GM19035 (cell line): ENCODE results near the gene COL13A1.

ENCODE experiments used
- ATAC-seq: cut with Tn5 transposase; IDR thresholded peaks from one replicate; pipeline ENCODE4 v1.9.1; 2021; ENCODE audit not compliant: unreplicated experiment

COL13A1 gene

DNA sequence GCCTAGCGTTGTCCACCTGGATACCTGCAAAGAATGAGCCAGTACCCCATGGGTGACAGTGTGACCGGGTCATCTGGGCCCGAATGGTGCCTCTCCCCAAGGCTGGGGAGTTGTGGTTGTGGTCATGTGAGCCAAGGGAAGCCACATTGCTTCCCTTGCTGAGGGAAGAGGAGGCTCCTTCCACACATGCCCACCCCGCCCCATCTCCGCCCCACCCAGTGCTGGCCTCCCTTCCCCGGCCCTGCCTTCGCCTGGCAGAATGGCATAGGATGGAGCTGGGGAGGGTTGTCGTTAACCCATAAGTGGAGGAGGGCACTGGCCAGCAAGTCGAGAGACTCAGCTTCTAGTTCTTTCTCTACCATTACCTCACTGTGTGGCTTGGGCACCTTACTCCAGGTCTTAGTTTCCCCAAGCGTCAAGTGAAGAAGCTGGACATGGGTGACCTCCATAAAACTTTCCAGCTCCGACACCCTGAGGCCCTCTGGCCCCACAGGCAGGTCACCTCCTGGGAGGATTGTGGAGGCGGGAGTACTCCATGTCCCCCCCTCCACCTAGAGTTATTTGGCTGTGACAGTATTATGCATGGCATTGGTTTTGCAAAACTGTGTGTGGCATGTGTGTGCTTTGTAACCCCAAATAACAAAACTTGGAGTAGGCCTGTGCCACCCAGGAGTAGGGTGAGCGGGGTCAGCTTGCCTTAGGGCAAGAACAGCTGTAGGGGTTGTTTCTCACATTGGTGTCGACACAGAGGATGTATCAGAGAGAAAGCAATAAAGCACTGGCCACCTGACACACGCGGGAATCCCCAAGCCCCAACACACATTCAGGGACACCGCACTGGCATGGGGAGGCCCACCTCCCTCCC is 160.4 kb downstream of the COL13A1 start:
- ATAC-seq = no peak

DNA sequence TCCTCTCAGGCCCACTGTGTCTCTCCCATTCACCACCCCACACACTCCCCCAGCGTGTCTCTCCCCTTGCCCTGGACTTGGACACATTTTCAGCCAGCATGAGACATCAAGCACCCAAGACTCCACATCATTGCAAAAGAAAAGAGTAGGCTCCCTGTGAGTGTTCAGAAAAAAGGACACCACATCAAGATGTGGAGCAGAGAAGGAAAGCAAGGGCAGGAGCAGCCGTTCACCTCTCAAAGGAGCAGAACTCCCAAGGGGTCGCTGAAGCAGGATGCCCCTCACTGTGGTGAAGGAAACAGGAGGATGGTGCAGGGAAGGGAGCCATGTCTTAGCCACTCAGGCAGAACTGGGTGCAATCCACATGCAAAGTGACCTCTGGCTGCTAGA is 161.0 kb downstream of the COL13A1 start:
- no peak for ATAC-seq

DNA sequence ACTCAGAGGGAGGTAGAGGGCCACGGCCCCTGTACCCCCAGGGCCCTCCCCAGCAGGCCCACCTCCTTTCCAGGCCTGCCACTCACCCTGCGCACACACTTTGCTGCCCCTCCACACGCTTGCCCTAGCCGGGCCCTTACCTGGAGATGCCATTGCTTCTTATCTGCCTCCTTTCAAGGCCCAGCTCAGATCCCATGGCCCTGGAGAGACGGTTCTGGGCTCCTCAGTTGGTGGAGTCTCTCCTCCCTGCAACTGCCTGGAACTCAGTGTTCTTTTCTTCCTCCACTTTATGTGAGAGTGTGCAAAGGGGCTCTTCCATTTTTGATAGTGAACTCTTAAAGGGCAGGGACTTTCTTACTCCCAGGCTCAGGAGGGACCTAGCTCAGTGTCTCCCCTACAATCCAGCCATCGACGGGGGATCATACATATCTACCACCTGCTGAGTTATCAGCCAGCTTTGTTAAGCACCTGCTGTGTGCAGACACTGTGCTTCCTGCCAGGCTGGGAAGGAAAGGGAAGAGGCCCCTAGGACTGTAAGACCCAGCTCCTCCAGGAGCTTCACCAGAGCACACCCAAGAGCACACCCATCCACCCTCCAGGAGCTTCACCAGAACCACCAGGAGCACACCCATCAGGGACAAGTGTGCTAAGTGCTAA is 161.6 kb downstream of the COL13A1 start:
- ATAC-seq = no peak

DNA sequence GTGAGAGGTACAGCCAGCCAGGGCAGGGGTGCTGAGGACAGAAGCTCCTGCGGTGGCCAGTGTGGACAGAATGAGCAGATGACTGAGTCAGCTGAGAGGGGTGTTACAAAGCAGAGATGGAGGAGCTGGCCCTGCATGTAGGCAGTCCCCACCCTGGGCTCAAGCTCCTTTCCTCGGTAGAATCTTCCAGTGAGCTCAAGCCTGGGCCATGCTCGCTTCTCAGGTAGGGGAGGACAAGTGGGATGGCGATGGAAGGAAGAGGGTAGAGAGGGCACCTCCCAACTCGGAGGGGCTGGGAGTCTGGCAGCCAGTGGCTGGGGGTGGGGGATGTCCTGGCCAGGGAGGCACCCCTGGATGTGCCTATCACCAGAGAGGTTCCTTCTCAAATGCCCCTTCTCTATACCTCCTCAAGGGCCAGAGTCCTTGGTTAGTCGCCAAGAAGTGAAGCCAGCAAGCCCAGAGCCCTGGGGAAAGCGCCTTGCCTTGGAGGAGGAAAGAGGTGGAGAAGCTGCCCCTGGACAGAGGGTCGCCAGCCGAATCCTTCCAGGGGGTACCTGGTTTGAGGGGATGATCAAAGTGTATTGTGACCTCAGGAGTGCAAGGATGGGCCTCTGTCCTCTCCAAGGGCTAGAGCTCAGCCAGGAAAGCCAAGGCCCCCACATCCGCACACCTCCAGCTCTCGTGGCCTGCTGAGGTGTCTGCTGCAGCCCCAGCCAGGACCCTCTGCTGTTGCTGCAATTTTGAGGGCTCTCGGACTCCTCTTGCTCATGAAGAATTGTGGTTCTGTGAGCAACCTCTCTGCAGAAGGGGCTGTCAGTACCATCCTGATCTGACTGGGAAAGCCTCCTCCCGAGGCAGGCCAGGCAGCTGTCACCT is 162.4 kb downstream of the COL13A1 start:
- ATAC-seq = no peak

DNA sequence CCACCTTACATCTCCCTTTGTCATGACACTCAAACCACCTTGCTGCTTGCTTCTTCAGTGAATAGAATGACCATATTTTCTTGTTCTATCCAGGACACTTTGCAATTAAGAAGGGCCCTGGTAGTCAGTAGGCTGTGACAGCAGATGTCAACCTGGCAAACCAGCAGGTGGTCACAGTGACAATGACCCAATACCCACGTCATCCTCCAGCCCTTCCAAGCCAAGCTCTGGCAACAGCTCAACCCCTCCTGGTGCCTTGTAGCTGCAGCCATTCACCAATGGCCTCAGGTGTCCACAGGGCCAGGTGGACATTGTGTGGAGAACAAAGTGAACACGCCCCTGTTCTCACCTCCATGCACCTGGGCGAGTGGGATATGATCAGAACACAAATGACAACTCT is 163.4 kb downstream of the COL13A1 start:
- no peak for ATAC-seq

DNA sequence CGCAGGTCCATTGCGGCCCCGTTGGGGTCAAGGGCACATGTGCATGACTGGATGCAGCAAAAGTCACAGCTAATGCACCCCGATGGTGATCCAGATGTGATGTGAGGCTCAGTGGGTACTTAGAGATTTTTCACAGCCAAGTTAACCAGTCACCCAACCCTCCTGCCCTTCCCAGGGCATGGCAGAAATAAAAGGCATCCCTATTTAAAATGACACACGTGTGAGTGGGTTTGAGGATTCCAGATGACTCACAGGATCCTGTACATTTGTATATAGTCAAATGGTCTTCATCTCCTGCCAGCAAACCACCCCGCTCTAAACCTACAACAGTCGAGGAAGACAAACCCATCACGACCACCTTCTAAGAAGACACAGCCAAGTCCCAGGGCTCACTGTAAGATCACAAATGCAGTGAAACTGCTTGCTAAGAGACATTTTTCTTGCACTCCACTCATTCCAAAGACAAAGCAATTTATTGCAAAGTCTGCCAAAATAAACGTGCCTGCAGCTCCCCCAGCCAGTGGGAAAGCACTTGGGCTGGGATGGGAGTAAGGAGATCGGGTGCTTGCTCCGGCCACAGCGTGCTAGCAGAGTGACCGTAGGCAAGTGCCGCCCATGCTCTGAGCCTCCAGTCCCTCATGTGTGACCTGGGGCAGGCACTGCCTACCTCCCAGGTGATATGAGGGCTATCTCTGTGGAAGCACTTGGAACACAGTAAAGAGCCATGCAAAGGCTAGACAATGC is 164.4 kb downstream of the COL13A1 start:
- ATAC-seq = no peak

DNA sequence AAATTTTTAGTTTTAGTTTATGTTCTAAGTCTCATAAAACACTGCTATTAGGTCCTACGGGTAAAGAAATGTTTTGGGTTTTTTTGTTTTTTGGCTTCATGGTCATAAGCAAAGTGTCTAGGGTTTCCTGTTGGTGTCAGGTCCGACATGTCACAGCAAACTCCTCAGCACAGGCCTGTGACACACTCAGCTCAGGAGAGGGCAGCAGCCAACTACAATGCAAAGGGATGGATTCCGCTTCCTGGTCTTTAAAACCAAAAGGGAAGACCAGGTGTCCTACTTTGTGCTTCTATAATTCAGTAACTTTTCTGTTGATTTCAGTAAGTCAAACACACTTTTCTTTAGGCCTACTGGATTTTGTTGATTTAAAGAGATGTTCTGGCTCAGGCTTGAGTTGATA is 167.1 kb downstream of the COL13A1 start:
- no peak for ATAC-seq

DNA sequence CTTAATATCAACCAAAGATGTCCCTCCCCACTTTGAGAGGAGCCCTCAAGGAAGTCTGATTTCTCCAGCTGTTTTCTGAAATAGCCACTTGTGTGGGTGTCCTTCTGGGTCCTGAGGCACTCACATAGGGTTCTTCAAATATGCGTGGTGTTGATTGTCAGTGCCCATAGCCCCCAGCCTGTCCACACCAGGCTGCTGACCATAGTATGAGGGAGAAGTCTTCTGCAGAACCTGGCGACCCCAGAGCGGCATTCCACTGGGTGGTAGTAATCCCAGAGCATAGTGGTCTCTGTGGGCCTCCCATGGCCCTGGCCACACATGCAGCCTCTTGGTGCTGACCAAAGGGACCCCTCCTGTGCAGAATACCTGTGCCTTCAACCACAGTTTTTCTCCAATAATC is 168.3 kb downstream of the COL13A1 start:
- ATAC-seq = no peak

DNA sequence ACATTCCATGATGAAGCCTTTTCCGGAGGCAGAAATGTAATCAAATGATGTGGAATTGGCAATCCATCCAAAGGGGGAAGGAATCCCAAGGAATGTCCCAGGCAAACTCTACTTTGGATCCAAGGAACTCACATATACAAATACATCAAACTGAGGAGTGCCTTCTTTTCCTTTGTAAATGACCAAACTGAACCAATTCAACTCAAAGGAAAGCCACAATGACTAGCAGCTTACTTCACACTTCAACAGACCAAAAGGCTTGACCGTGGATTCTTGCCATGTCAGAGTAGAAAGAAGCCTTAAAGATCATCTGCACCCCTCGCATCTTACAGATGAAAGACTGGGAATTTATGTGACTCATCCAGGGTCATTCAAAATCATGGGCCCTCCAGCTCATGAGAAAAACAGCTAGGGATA is 171.3 kb downstream of the COL13A1 start:
- no peak for ATAC-seq

DNA sequence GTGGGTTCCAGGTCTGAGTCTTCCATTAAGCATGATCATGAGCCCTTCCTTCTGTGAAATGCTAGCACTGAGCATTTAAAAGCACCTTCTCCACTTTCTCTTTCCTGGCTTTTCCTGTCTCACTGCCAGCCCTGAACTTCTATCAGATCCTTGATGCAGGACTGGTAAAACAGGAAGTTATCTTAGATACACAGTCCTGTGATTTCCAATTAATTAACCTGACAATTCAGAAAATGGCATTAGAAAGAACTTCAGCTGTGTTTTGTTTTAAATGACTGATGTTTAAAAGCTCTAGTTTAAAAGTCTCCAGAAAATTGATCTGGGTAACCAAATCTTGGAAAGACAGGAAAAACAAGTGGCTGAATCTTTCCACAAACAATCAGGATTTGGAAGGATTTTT is 172.0 kb downstream of the COL13A1 start:
- ATAC-seq = no peak

DNA sequence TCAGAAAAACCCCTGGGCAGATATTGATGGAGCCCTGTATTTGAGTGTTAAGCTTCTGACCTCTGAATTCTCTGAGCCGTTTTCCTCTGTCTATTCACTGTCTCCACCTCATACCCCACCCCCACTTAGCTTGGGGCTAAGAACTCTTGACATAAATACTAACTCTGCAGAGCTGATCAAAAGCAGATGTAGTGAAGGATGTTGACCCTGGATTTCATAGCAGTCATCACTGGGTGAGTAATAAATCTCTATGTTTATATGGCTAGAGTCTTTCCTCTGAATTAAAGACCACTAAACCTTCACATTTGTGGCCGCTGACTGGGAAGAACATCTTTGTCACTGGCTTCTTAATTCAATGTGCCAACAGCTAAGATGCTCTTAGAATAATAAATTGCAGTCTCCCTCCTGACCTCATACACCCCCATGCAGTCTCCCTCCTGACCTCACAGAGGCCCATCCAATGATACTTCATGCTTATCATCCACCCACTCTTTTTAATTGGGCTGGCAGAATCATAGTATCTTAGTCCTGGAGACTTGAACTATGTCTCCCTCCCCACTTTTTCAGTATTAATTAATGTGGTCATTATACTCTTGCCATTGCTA is 172.9 kb downstream of the COL13A1 start:
- no peak for ATAC-seq

DNA sequence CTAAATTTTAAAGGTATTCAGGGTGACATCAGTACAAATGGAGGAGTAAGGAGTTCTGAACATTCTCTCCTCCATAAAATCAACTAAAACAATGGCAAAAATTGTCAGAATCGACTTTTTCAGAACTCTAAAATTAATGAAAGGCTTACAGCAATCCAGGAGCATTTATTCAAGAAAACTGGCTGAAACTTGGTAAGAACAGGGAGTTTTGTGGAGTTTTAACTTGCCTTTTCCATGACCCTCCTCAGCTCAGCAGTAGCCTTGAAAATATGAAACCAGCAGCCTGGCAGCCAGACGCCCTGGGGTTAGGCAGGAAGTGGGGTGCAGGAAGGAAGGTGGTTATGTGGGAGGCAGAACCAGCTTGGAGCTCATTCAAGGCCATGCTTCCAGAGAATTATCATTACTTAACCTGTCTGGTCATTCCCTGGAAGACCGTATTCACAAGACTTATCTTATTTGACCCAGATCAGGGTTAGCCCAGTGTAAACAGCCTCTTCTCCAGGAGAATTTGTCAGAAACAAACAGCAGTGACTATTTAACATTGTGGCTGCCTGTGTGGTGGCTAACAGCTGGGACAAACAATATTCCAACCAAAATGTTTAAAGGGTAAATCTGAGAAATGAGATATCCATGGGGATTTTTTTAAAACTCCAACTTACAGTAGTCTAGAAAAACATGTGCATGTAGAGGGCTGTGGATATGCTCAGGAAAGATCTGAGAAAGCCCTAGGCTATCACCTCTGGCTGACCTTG is 175.3 kb downstream of the COL13A1 start:
- ATAC-seq = no peak

DNA sequence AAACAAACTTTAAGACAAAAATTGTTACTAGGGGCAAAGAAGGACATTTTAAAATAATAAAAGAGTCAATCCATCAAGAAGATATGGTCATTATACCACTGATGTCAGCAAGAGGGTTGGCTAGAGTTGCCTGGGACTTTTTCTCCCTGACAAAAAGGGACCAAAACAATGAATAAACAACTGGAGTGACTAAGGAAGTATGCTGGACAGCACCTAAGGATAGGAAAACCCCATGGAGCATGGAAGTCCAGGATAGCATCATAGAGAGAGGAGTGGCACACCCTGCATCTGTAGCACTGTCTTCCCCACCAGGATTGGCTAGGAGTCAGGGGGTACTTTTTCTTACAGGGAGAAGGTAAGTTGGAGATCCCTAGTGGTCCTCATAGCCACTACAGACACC is 177.5 kb downstream of the COL13A1 start:
- ATAC-seq = no peak

DNA sequence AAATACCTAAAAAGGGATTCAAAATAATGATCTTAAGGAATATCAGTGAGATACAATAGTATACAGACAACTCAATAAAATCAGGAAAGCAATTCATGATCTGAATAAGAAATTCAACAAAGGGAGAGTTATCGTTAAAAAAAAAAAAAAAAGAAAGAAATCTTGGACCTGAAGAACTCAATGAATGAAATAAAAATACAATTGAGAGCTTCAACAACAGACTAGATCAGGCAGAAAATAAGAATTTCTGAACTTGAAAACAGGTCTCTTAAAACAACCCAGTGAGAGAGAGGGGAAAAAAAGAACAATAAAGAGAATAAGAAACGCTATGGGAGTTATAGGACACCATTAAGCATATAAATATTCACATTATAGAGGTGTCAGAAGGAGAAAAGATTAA is 179.0 kb downstream of the COL13A1 start:
- no peak for ATAC-seq

DNA sequence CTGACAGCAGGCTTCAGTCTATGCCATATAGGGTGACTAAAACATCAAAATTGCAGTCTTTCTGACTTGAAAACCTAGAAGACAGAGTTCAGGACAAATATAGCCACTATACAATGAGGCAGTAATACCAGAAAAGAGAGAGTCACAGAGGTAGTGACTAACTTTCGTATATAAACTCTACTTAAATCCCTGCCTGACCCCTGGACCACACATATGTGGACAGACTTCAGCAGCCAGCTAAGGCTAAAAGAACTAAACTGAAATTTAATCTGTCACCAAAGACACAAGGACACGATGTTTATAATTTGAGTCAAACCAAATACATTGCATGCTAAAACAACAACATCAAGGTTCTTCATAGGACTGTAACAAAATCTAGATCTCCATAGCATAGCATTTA is 186.4 kb downstream of the COL13A1 start:
- ATAC-seq = no peak

DNA sequence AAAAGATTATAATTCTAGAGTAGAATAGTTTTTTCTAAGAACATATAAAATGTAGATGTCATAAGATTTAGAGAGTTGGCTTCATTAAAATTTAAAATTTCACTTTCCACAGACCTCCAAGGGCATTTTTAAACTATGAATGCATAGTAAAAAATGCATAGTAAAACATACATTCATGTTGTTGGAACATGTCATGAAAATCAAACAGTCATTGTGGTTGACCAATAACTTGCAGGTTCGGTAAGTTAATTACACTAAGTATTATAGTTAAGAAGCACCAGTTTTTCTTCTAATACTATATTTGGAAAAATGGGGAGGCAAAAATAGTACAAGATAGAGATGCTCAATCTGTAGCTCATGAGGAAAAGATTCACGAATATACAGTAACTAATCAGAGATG is 189.4 kb downstream of the COL13A1 start:
- ATAC-seq = no peak

DNA sequence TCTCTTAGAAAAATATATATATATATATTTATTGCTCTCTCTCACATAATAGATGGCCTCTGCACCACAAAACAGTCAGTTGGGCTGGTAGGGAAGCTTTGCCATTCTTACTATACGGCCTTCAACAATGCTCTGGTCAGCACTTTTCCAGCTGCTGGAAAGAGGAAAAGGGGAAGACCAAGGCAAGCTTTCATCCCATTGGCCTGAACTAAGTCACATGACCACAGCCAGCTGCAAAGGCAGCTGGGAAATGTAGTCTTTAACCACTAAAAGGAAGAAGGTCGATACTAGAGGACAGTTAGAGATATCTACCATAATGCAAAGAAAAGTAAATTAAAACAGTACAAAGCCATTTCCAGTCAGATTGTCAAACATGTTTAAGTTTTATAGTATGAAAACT is 192.6 kb downstream of the COL13A1 start:
- ATAC-seq = no peak

DNA sequence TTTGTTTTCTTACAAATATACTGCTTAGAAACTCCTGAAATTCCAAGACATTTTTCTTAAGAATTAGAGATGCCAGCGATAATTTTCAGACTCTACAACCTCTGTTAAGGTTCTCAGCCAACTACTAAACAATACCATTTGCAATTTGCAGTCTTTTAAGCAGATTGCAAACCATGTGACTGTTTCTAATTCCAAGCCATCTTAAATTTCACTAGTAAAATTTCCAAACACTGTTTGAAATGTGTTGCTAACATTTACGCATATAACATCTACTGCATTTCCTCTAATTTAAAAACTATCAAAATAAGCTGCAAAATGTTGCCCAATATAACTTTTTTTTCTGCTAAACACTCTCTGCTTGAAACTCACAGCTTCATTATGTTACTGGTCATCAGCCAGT is 194.9 kb downstream of the COL13A1 start:
- no peak for ATAC-seq

DNA sequence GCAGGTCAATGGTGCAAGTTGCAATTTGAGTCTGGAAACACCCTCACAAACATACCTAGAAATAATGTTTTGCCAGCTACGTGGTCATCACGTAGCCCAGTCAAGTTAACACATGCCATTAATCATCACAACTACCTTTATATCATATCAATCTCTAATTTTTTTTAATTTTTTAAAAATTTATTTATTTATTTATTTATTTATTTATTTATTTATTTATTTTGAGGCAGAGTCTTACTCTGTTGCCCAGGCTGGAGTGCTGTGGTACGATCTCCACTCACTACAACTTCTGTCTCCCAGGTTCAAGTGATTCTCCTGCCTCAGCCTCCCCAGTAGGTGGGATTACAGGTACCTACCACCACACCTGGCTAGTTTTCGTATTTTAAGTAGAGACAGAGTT is 198.6 kb downstream of the COL13A1 start:
- ATAC-seq = no peak
